CD4-positive, alpha-beta T cell treated with Interleukin-6 at 100 ng/mL for 8 hours (primary cell): ENCODE measurements around the gene IFRD1.

ENCODE experiments used
- DNase-seq: peaks from one replicate; pipeline ENCODE4 v3.0.0-alpha.2; 2020; ENCODE audit warnings: mixed read lengths, low spot score

The IFRD1 gene, protein sequence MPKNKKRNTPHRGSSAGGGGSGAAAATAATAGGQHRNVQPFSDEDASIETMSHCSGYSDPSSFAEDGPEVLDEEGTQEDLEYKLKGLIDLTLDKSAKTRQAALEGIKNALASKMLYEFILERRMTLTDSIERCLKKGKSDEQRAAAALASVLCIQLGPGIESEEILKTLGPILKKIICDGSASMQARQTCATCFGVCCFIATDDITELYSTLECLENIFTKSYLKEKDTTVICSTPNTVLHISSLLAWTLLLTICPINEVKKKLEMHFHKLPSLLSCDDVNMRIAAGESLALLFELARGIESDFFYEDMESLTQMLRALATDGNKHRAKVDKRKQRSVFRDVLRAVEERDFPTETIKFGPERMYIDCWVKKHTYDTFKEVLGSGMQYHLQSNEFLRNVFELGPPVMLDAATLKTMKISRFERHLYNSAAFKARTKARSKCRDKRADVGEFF

DNA sequence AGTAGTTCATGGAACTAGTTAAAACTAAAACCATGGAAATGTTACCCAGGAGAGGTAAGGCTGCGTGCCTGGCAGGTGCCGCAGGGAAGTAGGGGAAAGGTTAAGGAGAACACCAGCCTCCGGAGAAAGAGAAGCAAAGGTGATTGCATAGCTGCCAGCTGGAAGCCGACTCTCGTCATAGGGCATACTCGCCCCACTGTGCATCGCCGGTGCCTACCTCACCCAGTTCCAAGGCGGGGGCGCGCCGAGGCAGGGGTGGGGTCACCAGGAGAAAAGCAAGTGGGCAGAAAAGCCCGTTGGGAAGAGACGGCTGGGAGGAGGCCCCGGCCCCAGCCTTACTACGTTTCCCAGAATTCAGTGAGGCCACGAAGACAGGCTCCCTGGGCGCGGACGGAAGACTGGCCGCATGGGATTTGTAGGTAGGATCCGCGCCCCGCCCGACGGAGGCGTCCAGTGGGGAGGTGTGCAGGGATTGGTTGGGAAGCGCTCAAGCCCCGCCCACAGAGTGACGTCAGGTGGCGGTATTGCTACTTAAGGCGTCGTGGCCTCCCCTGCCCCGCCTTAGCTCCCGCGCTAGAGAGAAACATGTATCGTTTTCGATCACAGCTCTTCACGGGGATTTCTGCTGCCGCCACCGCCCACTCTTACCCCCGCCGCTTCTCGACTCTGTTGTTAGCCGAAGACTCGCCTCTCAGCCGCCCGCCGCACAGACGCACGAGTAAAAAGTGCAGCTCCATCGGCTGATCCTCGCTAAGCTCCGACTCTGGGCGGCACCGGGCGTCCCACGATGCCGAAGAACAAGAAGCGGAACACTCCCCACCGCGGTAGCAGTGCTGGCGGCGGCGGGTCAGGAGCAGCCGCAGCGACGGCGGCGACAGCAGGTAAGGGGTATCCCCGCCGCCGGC, at the start of gene IFRD1:
TSS of gene IFRD1 (plus strand) at position 559 of the 905 bp plus-strand sequence. CDS start at position 788, 229 bp downstream.
- DNase-seq: peak; percentile 97

DNA sequence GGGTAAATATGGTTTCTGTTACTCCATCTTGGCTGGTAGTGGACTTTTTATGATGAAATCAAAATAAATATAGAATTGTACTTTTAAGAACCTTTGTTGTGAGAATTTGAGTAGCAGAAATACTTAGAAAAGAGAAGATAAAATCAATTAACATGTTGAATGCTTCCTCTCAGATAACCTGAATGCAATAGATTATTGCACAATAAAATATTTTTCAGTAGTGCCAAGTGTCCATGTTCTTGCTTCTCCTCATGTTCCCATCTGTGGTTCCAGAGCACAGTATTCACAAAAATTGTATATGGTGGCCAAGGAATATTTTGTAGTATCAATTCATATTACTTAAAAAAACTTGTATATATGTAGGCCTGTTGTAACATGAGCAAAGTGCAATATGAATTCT, 45.9 kb upstream of the IFRD1 start:
- DNase-seq: no peak

DNA sequence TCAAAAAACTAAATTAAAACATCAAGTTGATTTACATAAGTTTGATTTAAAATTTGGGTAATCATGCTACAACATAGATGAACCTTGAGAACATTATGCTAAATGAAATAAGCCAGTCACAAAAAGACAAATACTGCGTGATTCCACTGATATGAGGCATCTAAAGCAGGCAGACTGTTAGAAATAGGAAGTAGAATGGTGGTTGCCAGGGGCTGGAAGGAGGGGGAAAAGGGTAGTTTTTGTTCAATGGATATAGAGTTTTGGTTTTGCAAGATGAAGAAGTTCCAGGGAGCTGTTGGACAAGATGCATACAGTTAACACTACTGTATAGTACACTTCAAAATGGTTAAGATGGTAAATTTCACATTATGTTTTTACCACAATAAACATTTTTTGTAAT, 45.0 kb upstream of the IFRD1 start:
- DNase-seq: no peak

DNA sequence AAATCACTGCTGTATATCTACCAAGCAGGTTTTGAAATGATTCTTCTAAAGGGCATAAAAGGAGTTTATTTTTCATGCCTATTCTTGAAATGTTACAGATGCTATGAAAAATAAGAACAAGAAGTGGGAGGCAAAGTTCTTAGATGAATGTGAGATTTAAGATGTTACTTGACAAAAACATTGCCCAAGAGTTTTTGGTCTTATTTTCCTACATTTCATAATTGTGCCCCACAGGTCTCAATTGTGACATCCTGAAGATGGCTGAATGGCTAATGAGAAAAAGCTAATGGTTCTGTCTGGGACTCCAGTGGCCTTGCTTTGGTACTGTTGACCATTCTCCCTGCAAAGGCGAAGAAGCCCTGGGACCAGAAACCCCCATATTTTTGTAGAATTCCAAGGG, 43.0 kb upstream of the IFRD1 start:
- no peak for DNase-seq

DNA sequence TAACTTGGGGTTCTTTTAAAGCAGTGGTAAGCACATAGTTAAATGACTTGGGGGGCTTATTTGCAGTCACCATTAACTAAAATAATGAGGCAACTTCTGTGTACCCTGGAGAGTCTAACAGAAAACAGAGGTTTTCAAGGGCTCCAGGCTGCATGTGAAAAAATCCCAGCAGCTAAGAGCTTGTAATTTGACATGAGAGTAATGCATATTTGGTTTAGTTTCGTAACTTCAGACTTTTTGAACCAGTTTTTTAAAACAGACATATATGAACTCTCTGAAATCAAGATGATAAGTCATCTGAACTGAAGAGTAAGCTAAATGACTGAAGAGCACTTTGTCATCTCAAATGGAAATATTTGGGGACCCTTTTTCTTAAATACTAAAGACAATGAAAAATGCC, 40.2 kb upstream of the IFRD1 start:
- DNase-seq: no peak

DNA sequence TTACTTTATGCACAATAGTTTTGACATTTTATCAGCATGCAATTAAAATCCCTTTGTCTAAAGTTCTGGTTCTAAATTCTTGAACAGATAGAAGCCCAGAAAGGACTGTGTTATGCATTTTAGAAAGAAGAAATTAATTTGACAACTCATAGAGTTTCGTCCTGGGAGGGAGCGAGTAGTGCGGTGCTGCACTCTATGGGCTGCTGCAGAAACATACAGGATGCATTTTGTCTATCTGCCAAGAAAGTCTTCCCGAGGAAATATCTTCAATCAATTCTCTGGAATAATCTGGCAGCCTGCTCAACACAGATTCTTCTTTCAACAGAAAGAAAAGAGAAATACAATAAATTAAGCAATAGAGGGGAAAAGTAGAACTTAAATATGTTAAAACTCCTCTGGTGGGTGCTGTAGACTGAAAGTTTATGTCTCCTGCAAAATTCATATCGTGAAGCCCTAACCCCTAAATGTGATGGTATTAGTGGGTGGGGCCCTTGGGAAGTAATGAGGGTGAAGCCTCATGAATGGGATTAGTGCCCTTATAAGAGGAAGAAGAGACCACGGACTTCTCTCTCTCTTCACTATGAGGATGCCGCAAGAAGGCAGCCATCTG, 39.0 kb upstream of the IFRD1 start:
- no peak for DNase-seq

DNA sequence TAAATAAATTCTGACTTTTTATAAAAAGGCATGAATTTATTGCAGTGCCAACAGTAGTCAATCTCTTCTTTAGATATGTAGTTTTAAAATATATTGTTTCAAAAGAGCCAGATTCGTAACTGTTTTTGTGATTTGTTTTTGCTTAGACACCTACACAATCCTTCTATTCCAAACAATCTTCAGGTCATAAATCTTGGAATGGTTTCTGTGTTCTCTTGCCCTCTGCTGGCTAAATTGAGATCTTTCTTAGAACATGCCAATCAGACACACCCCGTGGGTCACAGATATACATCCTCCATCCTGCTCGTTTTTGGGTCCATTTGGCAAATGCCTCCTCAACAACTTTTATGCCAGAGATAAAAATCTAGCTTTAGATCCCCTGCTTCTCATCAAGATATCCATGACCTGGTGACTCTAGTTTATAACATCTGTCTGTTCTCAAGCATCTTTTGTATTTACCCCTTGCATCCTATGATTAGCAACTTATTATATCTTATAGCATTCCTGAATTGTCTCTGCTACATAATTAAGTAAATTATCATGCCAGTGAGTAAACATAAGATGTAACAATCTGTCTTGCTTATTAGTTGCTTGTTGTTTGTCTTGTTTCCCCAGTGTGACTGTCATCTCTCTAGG, 35.3 kb upstream of the IFRD1 start:
- DNase-seq: peak; percentile 6

DNA sequence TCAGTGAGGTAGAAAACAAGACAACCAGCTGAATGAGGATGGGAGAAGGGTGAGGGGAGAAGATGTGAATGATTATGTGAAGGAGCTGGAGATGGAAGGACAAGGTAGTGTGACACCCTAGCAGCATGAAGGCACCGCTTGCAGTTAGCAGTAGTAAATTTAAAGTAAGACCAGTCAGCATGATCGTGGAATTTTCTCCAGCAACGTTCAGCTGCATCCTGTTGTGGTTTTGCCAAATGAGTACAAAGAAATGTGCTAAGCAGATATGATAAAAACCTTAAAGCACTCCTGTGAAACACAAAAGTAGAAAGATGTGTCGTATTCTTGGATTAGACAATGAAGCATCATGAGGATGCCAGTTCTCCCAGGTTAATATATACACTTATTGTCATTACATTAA, 34.1 kb upstream of the IFRD1 start:
- no peak for DNase-seq

DNA sequence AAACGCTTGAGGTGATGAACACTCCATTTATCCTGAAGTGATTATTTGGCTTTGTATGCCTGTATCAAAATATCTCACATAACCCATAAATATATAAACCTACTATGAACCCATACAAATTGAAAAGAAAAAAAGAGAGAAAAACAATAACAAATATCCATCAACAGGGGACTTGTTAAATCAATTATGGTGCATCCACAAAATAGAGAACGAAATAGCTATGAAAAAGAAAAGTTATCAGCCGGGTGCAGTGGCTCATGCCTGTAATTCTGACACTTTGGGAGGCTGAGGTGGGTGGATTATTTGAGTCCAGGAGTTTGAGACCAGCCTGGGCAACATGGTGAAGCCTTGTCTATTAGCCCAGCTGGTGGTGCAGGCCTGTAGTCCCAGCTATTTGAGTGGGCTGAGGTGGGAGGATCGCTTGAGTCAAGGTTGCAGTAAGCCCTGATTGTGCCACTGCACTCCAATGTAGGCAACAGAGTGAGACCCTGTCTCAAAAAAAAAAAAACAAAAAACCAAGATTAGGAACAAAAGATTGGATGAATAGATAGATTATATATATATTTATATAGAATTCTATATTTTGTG, 30.6 kb upstream of the IFRD1 start:
- no peak for DNase-seq

DNA sequence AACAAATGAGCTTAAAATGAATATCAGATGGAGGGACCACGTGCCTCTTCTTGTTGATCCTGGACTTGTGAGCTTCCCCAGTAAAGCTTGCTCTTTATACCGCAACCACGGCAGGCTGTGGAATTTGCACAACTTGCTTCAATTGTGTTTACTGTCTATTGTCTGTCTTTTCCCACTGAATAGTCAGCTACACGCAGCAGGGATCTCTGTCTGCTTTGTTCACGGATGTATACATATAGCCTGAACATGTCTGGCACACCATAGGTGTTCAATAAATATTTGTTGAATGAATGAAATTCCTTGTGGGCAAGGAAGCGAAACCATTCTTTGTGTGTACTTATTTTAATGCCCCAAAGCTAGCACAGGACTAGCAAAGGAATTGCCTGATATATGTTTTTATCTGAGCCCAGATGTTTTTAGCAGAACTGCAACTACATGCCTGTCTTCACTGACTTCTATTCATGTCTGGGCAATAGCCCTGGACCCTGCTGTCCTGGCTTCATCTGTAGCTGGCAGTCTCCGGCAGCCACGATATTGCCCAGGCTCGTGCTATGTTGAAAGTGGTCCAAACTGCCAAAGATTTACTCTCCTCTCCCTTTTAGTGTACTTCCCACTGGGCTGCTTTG, 29.9 kb upstream of the IFRD1 start:
- no peak for DNase-seq

DNA sequence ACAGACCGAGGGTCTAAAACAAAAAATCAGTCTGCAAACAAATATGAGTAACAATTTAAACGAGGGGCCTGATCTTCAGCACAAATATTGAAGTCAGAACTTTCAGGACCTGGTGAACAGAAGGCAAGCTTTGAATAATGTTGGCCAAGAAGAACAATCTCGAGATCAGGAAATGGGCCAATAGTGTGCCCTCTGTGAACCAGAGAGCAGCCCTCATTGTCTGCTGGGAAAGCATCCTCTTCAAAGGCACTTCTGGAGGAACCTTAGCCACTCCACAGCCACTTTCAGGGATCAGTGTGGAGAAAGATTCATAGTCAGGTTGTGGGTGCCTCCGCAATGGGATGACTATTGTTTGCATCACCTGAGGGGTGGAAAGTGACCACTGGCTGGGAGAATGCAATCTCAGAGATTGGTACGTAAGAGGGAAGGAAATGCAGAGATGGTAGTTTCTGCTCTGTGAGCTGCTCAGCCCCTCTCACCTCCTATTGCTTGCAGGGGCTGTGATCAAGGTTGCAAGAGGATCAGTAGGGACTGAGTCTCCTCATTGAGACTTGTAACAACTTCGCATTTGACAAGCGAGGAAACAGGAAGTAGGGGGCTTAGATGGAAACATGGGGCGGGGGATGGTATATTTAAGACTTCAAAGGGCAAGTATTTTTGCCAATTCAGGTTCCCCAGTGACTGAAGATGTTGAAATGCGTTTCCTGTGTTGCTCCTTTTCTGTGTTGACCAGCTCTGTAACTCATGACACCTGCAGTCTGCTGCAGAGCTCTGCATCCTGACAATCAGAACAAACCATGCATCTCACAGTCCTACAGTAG, 28.4 kb upstream of the IFRD1 start:
- peak; percentile 15 for DNase-seq

DNA sequence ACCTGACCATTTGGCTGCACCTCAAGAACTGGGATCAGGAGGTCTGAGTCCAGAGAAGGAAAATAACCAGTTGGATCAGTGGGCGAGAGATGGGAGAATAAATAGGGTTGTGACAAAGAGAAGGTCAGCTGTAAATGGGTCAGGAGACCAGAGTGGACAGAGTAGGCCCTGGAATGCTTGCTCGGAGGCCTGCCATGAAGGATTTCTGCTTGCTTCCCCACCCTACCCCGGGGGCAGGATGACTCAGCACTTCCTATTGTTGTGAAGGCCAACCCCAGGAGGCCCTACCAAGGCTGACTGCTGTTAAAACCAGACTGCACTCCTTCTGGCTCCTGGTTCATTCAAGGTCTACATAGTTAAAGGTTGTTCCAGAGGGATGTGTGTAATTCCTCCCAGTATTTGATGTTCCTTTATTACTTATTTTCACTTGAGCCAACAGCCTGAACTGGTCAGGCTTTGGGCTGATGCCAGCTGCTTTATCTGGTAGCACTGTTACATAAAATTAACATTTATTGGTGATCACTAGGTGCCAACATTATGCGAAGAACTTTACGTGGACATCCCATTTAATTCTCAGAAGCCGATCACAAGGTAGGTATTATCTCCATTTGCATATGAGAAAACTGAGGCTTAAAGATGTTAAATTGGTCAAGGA, 27.3 kb upstream of the IFRD1 start:
- no peak for DNase-seq

DNA sequence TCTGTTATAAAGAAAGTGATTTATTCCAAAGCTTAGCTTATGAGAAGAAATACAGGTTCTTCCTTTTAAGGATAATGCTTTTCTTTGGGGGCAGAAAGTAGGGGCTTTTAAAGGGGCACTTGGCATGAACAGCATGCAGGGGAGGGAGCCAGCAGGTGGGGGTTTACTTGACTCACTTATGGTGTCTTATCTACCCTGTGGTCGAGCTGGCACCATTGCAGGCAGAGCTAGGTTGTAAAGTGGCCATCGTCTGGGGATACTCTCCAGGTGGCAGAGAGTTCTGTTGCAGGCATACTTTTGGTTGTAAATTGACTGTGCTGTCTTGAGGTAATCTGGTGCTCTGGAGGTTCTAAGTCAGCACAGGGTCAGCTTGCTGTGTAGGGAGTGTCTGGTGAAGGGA, 26.3 kb upstream of the IFRD1 start:
- DNase-seq: no peak

DNA sequence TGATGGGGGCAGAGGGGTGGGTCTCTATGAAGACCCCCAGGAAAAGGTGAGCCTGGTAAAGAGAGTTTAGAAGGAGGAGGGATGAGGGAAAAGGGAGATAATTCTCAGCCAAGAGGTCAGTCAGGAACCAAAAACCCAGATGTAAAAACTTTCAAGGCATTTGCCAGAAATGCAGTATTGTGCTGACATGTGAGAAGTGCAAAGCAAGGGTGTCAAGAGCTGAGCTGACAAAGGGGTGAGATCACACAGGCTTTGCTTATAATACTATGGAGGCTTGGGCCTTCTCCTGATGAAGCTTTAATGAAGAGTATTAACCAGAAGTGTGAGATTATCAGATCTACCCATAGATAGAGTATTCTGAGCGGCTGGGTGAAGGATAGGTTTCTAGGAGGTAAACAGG, 22.3 kb upstream of the IFRD1 start:
- no peak for DNase-seq

DNA sequence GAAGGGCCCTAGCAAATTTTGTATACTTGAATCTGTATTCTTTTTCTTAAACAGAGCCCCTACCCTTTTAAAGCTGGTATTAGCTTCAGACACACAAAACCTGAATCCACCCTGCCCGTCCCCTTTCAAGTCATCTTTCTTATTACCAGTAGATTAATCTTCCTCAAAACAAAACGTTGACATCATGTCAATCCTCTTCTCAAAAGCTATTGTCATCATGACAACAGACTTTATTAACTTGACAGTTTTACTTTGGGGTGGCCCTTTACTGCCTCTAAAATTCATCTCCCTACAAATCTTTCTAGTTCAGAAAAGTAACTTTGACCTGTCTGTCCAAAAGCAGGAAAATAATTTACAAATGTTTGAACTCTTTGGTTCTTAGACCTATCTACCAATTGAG, 21.5 kb upstream of the IFRD1 start:
- DNase-seq: no peak

DNA sequence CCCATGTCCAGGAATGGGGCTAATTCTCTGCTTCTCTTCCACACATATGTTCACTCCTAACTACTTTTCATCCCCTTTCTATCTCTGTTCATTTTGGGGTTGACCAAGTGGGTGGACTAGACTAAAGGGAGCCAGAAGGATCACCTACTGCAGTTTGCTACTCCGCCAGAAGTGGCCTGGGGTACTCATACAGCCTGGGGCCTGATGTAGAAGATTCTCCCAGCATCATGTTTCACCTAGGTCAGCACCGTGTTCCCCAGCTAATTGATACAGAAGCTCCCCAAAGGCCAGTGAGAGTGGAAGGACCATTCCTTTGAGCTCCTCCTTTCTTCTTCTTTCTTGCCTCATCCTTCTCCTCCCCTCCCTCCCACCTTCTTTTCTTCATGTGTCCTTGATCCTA, 19.6 kb upstream of the IFRD1 start:
- DNase-seq: no peak

DNA sequence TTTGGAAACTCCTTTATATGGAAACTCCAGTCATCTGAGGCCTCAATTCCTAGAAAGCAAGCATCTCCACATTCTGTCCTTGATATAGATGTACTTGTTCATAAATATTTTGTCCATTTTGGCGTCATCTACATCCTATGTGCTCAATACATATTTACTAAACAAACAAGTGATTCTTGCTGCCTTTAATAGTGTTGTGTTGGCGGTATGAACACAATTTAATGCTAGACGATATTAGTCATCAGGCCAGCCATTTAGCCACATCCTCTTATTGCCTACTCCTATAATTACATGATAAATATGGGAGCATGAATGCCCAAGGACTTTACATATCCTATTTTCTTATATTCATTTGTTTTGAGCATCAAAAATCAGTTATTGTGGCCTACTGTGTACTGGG, 18.5 kb upstream of the IFRD1 start:
- DNase-seq: no peak

DNA sequence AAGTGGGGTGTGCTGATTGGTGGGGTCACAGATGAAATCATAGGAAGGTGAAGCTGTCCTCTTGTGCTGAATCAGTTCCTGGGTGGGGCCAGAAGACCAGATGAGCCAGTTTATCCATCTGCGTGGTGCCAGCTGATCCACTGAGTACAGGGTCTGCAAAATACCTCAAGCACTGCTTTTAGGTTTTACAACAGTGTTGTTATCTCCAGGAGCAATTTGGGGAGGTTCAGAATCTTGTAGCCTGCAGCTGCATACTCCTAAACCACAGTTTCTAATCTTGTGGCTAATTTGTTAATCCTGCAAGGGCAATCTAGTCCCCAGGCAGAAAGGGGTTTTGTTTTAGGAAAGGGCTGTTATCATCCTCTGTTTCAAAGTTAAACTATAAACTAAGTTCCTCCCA, 17.0 kb upstream of the IFRD1 start:
- DNase-seq: no peak

DNA sequence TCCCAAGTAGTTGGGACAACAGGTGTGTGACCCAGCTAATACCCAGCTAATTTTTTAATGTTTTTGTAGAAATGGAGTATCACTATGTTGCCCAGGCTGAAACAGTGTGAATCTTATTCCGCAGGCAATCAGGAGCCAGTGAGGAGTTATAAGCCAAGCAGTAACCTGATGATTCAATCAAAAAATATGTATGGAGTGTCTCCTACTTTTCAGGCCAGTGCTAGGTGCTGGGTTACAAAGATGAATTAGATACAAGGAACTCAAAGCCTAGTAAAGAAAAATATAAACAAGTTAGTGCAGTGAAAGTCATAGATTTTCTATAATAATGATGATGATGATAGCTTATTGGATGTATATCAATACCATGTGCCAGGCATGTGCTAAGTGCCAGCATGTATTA, 13.2 kb upstream of the IFRD1 start:
- no peak for DNase-seq

DNA sequence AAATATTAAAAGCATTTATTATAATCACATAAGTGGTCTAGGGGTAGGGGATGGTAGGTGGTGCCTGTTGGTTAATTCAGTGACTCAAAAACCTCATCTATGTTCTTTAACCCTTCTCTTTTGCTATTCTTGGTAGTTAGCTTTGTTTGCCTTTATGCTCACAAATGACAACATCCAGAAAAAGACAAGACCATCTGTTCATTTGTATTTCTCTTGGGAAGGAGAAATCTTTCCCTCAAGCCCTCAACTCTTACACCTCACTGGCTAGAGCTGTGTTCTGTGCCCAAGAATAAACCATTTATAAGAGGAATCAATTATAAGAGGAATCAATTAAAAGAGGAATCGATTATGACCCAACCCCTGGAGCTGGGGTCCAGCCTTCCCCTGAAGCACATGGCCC, 10.8 kb upstream of the IFRD1 start:
- DNase-seq: no peak
